HEK293T (cell line): ENCODE results near the gene SP3.

Experiments
- CTCF ChIA-PET: fragments of 350-600 bp; formaldehyde crosslinking; extraction: SDS; loops from one replicate; lab custom pipeline; 2021; ENCODE audit warnings: antibody characterized with exemption, inconsistent platforms; lab: Yijun Ruan, JAX
- POLR2A ChIA-PET: fragments of 350-600 bp; formaldehyde crosslinking; extraction: SDS; loops from one replicate; lab custom pipeline; 2020; ENCODE audit warnings: antibody characterized with exemption, inconsistent platforms; lab: Yijun Ruan, JAX
- DNase-seq: peaks from one replicate; pipeline ENCODE4 v3.0.0; 2012; ENCODE audit warnings: mixed read lengths; ENCODE audit errors: extremely low spot score
- ARNT ChIP-seq: fragments of 450-650 bp; IDR thresholded peaks from 2 replicates; pipeline ENCODE4 v1.6.1; 2017; ENCODE audit warnings: mild to moderate bottlenecking
- BHLHE40 ChIP-seq: fragments of 450-650 bp; IDR thresholded peaks from 2 replicates; pipeline ENCODE4 v1.6.1; 2016; ENCODE audit warnings: mild to moderate bottlenecking, moderate library complexity, borderline replicate concordance
- CTBP1 ChIP-seq: fragments of 450-650 bp; IDR thresholded peaks from 2 replicates; pipeline ENCODE4 v1.6.1; 2016; ENCODE audit warnings: borderline replicate concordance
- ELF4 ChIP-seq: fragments of 450-650 bp; IDR thresholded peaks from 2 replicates; pipeline ENCODE4 v1.6.1; 2017; ENCODE audit warnings: antibody characterized with exemption
- FOXA1 ChIP-seq: fragments of 450-650 bp; IDR thresholded peaks from 2 replicates; pipeline ENCODE4 v1.6.1; 2016; ENCODE audit warnings: mild to moderate bottlenecking
- FOXK2 ChIP-seq: fragments of 450-650 bp; IDR thresholded peaks from 2 replicates; pipeline ENCODE4 v1.6.1; 2016; ENCODE audit warnings: mild to moderate bottlenecking
- FOXM1 ChIP-seq: fragments of 450-650 bp; IDR thresholded peaks from 2 replicates; pipeline ENCODE4 v1.6.1; 2017; ENCODE audit warnings: mild to moderate bottlenecking, borderline replicate concordance
- HDGF ChIP-seq: fragments of 450-650 bp; IDR thresholded peaks from 2 replicates; pipeline ENCODE4 v1.6.1; 2017; ENCODE audit warnings: antibody characterized with exemption, borderline replicate concordance
- L3MBTL2 ChIP-seq: fragments of 450-650 bp; conservative IDR thresholded peaks from 2 replicates; pipeline ENCODE4 v1.6.1; 2016; ENCODE audit warnings: mild to moderate bottlenecking
- LEF1 ChIP-seq: fragments of 450-650 bp; IDR thresholded peaks from 2 replicates; pipeline ENCODE4 v1.6.1; 2017; ENCODE audit warnings: mild to moderate bottlenecking, borderline replicate concordance
- NFRKB ChIP-seq: fragments of 450-650 bp; IDR thresholded peaks from 2 replicates; pipeline ENCODE4 v1.6.1; 2016; ENCODE audit warnings: mild to moderate bottlenecking, moderate library complexity
- SP1 ChIP-seq: fragments of 450-650 bp; IDR thresholded peaks from 2 replicates; pipeline ENCODE4 v1.6.1; 2017
- SUZ12 ChIP-seq: fragments of 450-650 bp; IDR thresholded peaks from 2 replicates; pipeline ENCODE4 v1.6.1; 2016; ENCODE audit warnings: mild to moderate bottlenecking
- TARDBP ChIP-seq: fragments of 450-650 bp; IDR thresholded peaks from 2 replicates; pipeline ENCODE4 v1.6.1; 2016
- ZNF384 ChIP-seq: fragments of 450-650 bp; IDR thresholded peaks from 2 replicates; pipeline ENCODE4 v1.6.1; 2016
- TF ChIP-seq, protein P1 (sequence below): fragments of 450-650 bp; IDR thresholded peaks from 2 replicates; pipeline ENCODE4 v1.6.1; 2016

Gene SP3

DNA sequence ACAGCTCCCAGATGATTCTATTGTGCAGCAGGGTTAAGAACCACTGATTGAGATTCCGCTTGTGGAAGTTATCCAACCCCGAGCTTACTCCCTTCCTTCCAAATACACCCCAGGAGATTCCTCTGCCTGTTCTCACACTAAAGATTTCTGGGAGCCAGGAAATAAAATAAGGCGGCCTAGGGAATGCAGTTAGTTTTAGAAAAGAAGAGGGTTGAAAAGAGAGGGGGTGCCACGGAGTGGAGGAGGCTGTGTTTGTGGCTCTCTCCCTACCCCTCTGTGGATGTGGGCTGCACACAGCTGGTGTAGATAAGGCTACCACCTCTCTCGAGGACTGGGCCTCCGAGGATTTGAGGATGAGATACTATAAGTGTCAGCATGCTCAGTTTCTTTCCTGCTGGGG is 25.1 kb upstream of the SP3 start:
- TF ChIP-seq TARDBP = no peak
- no peak for TF ChIP-seq HDGF
- no peak for TF ChIP-seq LEF1
- TF ChIP-seq BHLHE40 = no peak
- no peak for TF ChIP-seq ELF4
- no peak for TF ChIP-seq FOXA1
- TF ChIP-seq CTBP1 = no peak
- no peak for TF ChIP-seq FOXK2
- TF ChIP-seq SUZ12 = no peak
- TF ChIP-seq NFRKB = no peak
- TF ChIP-seq ZNF384 = no peak
- TF ChIP-seq, protein P1, sequence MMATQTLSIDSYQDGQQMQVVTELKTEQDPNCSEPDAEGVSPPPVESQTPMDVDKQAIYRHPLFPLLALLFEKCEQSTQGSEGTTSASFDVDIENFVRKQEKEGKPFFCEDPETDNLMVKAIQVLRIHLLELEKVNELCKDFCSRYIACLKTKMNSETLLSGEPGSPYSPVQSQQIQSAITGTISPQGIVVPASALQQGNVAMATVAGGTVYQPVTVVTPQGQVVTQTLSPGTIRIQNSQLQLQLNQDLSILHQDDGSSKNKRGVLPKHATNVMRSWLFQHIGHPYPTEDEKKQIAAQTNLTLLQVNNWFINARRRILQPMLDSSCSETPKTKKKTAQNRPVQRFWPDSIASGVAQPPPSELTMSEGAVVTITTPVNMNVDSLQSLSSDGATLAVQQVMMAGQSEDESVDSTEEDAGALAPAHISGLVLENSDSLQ = no peak
- no peak for TF ChIP-seq L3MBTL2
- no peak for TF ChIP-seq FOXM1
- TF ChIP-seq SP1 = no peak
- no peak for TF ChIP-seq ARNT
- DNase-seq = no peak
- ChIA-PET CTCF (no interaction called here), POLR2A (interaction anchor here (1.4 kb wide), 1 partner anchor 24 kb away, joined by 4 read pairs; no protein-coding TSS in a partner anchor)

DNA sequence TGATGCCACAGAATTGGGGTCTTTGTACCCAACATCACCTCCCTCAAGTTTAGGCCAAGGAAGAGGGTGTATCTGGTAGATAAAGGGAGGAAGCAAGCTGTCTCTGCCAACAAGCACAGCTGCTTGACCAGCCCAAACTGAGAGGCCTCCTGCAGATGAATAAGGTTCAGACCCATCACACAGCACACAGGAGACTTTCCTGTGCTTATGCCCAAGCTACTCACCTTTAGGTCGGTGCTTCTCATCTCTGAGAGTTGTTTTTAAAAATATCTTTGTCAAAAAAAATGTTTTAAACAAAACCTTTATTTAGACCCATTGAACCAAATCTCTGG is 24.7 kb upstream of the SP3 start:
- no peak for DNase-seq
- ChIA-PET POLR2A (interaction anchor here (1.4 kb wide), 1 partner anchor 24 kb away, joined by 4 read pairs; no protein-coding TSS in a partner anchor), CTCF (no interaction called here)
- TF ChIP-seq FOXK2 (no peak), ZNF384 (no peak), TARDBP (no peak), SP1 (no peak), HDGF (no peak), SUZ12 (no peak), ARNT (no peak), FOXA1 (no peak)
- TF ChIP-seq, protein P1 = no peak

DNA sequence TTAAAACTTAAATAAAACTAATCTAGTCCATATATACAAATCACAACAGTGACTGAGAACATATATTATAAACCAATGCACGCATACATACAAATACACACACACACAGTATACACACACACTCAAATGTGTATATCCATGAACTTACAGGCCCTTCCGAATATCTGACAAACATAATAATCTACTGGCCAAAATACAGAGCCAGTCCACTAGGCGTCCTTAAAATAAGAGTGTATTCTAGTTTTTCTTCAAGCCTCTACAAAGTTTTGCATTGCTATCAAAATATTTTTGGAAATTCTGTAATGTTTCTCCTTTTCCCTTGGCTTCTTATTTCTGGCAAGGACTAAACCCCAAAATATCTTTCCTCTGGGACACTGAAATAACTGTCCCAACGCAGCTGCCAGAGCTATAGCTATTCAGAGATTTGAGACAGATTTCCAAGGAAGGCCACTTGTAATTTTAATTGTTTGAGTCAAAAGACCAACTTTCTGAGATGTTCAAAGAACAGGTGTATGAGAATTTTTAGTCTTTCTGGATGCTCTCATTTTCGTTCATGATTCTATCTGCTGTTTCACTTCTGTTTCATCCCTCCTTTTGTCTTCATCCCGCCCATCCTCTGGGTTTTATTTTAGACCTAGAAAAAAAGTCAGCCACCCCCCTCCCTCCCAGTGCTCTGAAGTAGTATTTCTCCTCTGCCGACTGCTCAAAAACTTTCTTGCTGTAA is 24.1 kb upstream of the SP3 start:
- TF ChIP-seq CTBP1 (no peak), TARDBP (no peak), HDGF (no peak), SUZ12 (no peak), ZNF384 (no peak), NFRKB (no peak), L3MBTL2 (no peak), LEF1 (no peak), FOXA1 (no peak), ARNT (no peak)
- ChIA-PET POLR2A (interaction anchor here (1.4 kb wide), 1 partner anchor 24 kb away, joined by 4 read pairs; no protein-coding TSS in a partner anchor), CTCF (interaction anchor here (0.6 kb wide), 1 partner anchor 1452 kb away, joined by 6 read pairs; no protein-coding TSS in a partner anchor)
- no peak for DNase-seq

DNA sequence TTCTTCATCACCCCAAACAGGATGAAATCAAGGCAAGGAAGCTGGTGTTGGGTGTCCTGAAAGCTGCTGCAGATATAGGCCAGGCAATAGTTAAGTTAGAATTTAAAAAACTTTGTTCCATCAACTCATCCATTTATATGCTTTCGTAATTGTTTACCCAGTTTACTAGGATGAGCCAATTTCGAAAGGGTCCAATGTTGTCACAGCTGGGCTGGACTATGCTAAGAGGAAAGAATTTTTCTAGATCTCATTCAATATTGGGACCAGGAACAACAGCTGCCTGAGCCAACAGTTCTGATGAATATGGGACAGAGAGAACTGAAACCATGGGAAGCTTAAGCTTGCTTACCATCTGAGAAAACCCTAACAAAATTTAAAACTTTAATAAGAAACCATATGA is 21.6 kb upstream of the SP3 start:
- CTCF ChIA-PET = interaction anchor here (0.6 kb wide), 1 partner anchor 942 kb away, joined by 3 read pairs; no protein-coding TSS in a partner anchor
- TF ChIP-seq NFRKB = no peak
- no peak for DNase-seq
- POLR2A ChIA-PET = no interaction called here

DNA sequence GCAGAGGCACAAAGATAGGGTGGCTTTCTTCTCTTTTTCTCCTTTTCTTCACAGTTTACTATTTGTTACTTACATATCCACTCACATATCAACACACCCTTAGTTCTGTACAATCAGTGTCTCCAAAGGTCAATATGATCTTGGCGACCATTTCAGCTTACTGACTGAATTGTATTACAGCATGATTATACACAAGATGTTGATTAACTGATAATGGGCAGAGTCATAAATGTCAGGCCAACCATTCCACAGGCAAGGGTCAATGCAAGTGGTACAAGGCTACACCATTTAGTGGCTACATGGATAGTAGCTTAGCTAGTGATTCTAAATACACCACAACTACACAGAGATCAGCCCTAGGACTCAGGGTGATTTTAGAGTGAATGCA is 20.4 kb upstream of the SP3 start:
- CTCF ChIA-PET = no interaction called here
- DNase-seq = no peak

More for the DNA sequence above, 20.4 kb upstream of the SP3 start:
- TF ChIP-seq LEF1 = no peak
- TF ChIP-seq HDGF = no peak
- no peak for TF ChIP-seq BHLHE40
- no peak for TF ChIP-seq L3MBTL2
- TF ChIP-seq FOXM1 = no peak
- no peak for TF ChIP-seq ELF4
- TF ChIP-seq, protein P1 = no peak
- TF ChIP-seq SUZ12 = no peak
- TF ChIP-seq NFRKB = no peak
- no peak for TF ChIP-seq CTBP1
- no peak for TF ChIP-seq FOXK2
- TF ChIP-seq ARNT = no peak
- TF ChIP-seq ZNF384 = no peak
- TF ChIP-seq TARDBP = no peak
- TF ChIP-seq SP1 = no peak
- TF ChIP-seq FOXA1 = no peak
- POLR2A ChIA-PET = no interaction called here
